ENCODE measurements around the gene SPIN2B.

Gene SPIN2B

DNA sequence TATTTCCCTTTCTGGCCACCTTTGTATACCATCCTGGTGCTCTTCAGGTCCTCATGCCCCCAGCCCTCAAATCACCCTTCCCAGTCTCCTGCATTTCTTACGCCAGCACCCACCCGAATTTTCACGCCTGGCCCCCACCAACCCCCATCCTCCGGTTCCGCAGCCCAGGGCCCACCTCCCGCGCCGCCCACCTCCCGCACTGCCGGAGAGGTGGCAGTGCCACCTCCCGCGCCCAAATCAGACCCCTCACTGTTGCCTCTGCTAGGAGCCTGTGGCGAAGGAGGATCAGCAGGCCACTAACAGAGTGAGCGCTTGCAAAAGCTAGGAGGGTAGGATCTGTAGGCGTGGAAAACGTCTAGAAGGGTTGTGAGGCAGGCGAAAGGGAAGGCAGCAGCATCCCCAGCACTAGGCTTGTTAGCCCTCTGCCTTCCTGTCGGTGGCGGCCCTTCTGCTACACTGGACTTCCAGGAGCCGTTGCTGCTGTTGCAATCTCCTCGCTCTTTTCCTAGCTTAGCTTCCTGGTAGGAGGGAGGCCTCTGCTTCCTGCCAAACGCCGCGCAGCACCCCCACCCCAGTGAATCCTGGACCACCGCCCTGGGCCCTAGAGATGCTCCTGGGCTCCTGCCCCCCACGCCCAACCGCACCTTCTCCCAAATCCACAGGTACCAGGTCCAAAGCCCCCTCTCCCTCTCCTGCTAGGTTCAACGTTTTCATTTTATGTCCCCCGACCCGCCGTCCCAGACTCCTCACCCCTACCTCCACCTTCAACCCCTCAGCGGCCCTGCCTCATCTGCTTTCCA is 51.0 kb downstream of the SPIN2B start:
- DNase-seq, result no peak

Data from nucleus accumbens (tissue), 56 donors.